GM21825 (cell line): ENCODE measurements around the gene AHSA1.
"Not testable (repeated sequence)": the region's sequence is repeated elsewhere in the genome, so short reads cannot be mapped to it uniquely, and the experiment has no call there.

Experiments
- ATAC-seq: cut with Tn5 transposase; IDR thresholded peaks from one replicate; pipeline ENCODE4 v1.9.1; 2021; ENCODE audit warnings: mild to moderate bottlenecking, moderate library complexity; ENCODE audit not compliant: unreplicated experiment

The AHSA1 gene

GRCh38 chr14:77457522-77458248, at the start of gene AHSA1, which contains the start of gene VIPAS39:
AHSA1 (plus strand) TSS chr14:77458093; CDS start chr14:77458190, 97 bp downstream.
VIPAS39 (minus strand) TSS chr14:77457601; CDS start chr14:77454102, 3,499 bp downstream.
- peak; percentile 90 for ATAC-seq

- ATAC-seq: no peak
These were observed 48.8 kb upstream of the AHSA1 start for GRCh38 chr14:77409131-77409533.

GRCh38 chr14:77415403-77416030, 42.4 kb upstream of the AHSA1 start:
- not testable (repeated sequence) for ATAC-seq

GRCh38 chr14:77416098-77416497, 41.8 kb upstream of the AHSA1 start:
- ATAC-seq: not testable (repeated sequence)

GRCh38 chr14:77416836-77417235, 41.1 kb upstream of the AHSA1 start:
- ATAC-seq: no peak

- ATAC-seq: no peak
These were observed 36.7 kb upstream of the AHSA1 start for GRCh38 chr14:77421201-77421600.

GRCh38 chr14:77423423-77423822, 34.5 kb upstream of the AHSA1 start, which contains the start of gene NOXRED1:
NOXRED1 (minus strand) TSS chr14:77423523; CDS start chr14:77422889, 634 bp downstream.
- ATAC-seq: no peak

- ATAC-seq: no peak
These were observed 33.0 kb upstream of the AHSA1 start for GRCh38 chr14:77424862-77425261.

- ATAC-seq: no peak
These were observed 31.5 kb upstream of the AHSA1 start for GRCh38 chr14:77426396-77426795.

- no peak for ATAC-seq
These were observed 21.9 kb upstream of the AHSA1 start for GRCh38 chr14:77436042-77436441.

- ATAC-seq: no peak
These were observed 19.3 kb upstream of the AHSA1 start for GRCh38 chr14:77438596-77438995.

- no peak for ATAC-seq
These were observed 18.0 kb upstream of the AHSA1 start for GRCh38 chr14:77439861-77440260.

- ATAC-seq: no peak
These were observed 15.7 kb upstream of the AHSA1 start for GRCh38 chr14:77442196-77442595.

- ATAC-seq: no peak
These were observed 1.8 kb upstream of the AHSA1 start for GRCh38 chr14:77455966-77456640.

- no peak for ATAC-seq
These were observed 775 bp upstream of the AHSA1 start for GRCh38 chr14:77457115-77457521.

- peak; percentile 9 for ATAC-seq
These were observed 507 bp downstream of the AHSA1 start for GRCh38 chr14:77458249-77458950.

GRCh38 chr14:77459072-77459723, 1.3 kb downstream of the AHSA1 start:
- no peak for ATAC-seq

GRCh38 chr14:77467801-77468200, 9.9 kb downstream of the AHSA1 start:
- ATAC-seq: no peak

- no peak for ATAC-seq
These were observed 11.2 kb downstream of the AHSA1 start for GRCh38 chr14:77469067-77469505.

- ATAC-seq: no peak
These were observed 11.6 kb downstream of the AHSA1 start for GRCh38 chr14:77469539-77469938.
